ENCODE results near the gene MYLK4. TPM values are rescaled to one million over a fixed set of nuclear protein-coding genes. Genes with fewer than 3 reads are reported as not detected.

The MYLK4 gene
- total RNA-seq, result under 1 TPM; 0.42 to 0.98 (median 0.52) TPM

GRCh38 chr6:2750832-2751231 lies at the start of gene MYLK4:
MYLK4 (minus strand) TSS chr6:2750922; CDS start chr6:2749294, 1,628 bp downstream.
- 85 to 87% methylated on average over 7 of the region's 7 CpGs for WGBS, 2 donors
- no peaks in the 10 kb centered on the region for H3K9me3 ChIP-seq
- no peaks in the 10 kb centered on the region for H3K36me3 ChIP-seq
- peak within 1 kb of the TSS in 1 of 4 donors; percentile 15 for H3K4me3 ChIP-seq
- H3K27ac ChIP-seq, result no peak within 1 kb of the TSS
- no peaks in the 10 kb centered on the region for H3K27me3 ChIP-seq
- peaks cover 0 to 12% (median 2%) of the 10 kb centered on the region in 4 donors for H3K4me1 ChIP-seq
- DNase-seq (ENCODE audit: low spot score in 2 of 2), result no peak
- TF ChIP-seq EP300 (IDR thresholded peaks at IDR 0.05) (no peak), POLR2A (IDR thresholded peaks at IDR 0.05) (no peak), CTCF (IDR thresholded peaks at IDR 0.05) (no peak)

DNA sequence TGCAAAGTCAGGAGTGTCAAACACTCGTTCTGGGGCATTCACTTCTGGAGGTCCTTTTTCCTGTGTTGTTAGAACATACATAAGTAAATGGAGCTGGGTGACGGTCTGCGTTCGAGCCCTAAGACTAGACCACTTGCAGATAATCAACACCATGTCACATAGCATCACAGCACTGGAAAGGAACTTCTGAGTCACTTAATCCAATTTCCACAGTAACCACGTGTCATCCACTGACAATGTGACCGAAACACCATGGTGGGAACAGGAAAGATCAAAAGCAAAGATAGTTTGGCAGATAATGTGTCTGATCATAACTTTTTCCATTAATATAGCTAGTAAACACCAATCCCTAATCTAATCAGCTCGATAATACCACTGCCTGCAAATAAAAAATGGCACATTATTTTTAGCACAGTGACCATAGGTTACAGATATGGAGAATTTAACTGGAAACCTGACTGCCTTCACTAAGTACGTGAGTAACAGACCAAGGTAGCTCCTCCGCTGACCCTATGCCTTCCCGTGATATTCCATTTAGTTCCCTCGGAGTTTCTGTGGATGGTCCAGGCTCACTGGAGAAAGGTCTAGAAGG lies 49.3 kb upstream of the MYLK4 start:
- WGBS, 2 donors, result 80 to 92% methylated on average over 11 of the region's 11 CpGs
- no peak overlapping the region for H3K4me3 ChIP-seq
- H3K27ac ChIP-seq, result no peak overlapping the region
- peaks cover 0 to 11% (median 0%) of the 10 kb centered on the region in 3 donors for H3K36me3 ChIP-seq
- H3K9me3 ChIP-seq, result no peaks in the 10 kb centered on the region
- H3K27me3 ChIP-seq, result no peaks in the 10 kb centered on the region
- TF ChIP-seq POLR2A (IDR thresholded peaks at IDR 0.05) (no peak), EP300 (IDR thresholded peaks at IDR 0.05) (no peak), CTCF (IDR thresholded peaks at IDR 0.05) (no peak)
- no peaks in the 10 kb centered on the region for H3K4me1 ChIP-seq
- DNase-seq (ENCODE audit: low spot score in 2 of 2), result no peak

GRCh38 chr6:2798586-2799134 lies 47.9 kb upstream of the MYLK4 start:
- WGBS, 2 donors, result 77 to 87% methylated on average over 11 of the region's 11 CpGs
- Histone ChIP-seq H3K9me3 (no peaks in the 10 kb centered on the region), H3K4me1 (peaks cover 0 to 4% (median 1%) of the 10 kb centered on the region in 4 donors), H3K27me3 (no peaks in the 10 kb centered on the region), H3K4me3 (no peak overlapping the region), H3K27ac (no peak overlapping the region), H3K36me3 (peaks cover 0 to 11% (median 0%) of the 10 kb centered on the region in 3 donors)
- no peak for DNase-seq (ENCODE audit: low spot score in 2 of 2)
- no peak for TF ChIP-seq CTCF (IDR thresholded peaks at IDR 0.05)
- TF ChIP-seq POLR2A (IDR thresholded peaks at IDR 0.05), result no peak
- no peak for TF ChIP-seq EP300 (IDR thresholded peaks at IDR 0.05)

- no peak for DNase-seq (ENCODE audit: low spot score in 2 of 2)
- H3K9me3 ChIP-seq, result no peaks in the 10 kb centered on the region
- peaks cover 0 to 11% (median 0%) of the 10 kb centered on the region in 3 donors for H3K36me3 ChIP-seq
- no peak overlapping the region for H3K27ac ChIP-seq
- peaks cover 0 to 10% (median 3%) of the 10 kb centered on the region in 4 donors for H3K4me1 ChIP-seq
- H3K27me3 ChIP-seq, result no peaks in the 10 kb centered on the region
- H3K4me3 ChIP-seq, result no peak overlapping the region
- no peak for TF ChIP-seq CTCF (IDR thresholded peaks at IDR 0.05)
- TF ChIP-seq POLR2A (IDR thresholded peaks at IDR 0.05), result no peak
- no peak for TF ChIP-seq EP300 (IDR thresholded peaks at IDR 0.05)
- 53 to 55% methylated on average over 3 of the region's 3 CpGs for WGBS, 2 donors
Observed at GRCh38 chr6:2797564-2798031, 46.9 kb upstream of the MYLK4 start.

DNA sequence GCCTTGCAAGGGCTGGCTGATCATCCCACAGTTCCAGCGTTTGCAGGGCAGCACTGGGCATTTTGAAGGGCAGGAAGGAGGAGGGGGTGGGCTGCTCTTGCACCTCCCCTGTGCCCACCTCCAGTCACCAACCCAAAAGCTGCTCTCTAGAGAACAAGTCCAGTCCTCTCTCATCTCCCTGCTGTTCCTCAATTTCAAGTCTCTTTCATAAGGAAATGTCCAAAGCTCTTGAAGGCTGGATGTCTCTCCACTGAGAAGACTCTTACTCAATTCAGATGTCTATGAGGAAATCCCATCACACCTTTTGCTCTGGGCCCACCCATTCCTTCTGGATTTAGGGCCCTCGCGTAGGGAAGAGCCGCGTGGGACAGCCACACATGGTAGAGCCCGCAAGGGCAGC lies 46.1 kb upstream of the MYLK4 start:
- 69 to 78% methylated on average over 6 of the region's 6 CpGs for WGBS, 2 donors
- Histone ChIP-seq H3K27me3 (no peaks in the 10 kb centered on the region), H3K9me3 (no peaks in the 10 kb centered on the region), H3K36me3 (peaks cover 0 to 11% (median 0%) of the 10 kb centered on the region in 3 donors), H3K27ac (no peak overlapping the region), H3K4me3 (no peak overlapping the region), H3K4me1 (peaks cover 0 to 16% (median 4%) of the 10 kb centered on the region in 4 donors)
- TF ChIP-seq CTCF (IDR thresholded peaks at IDR 0.05) (no peak), EP300 (IDR thresholded peaks at IDR 0.05) (no peak), POLR2A (IDR thresholded peaks at IDR 0.05) (no peak)
- no peak for DNase-seq (ENCODE audit: low spot score in 2 of 2)
